GM10847 (cell line): ENCODE data around the gene NDE1.

ENCODE experiments used
- POLR2A ChIP-seq: IDR thresholded peaks from 2 replicates; pipeline ENCODE4 v1.6.1; 2011; ENCODE audit not compliant: insufficient read length; ENCODE audit errors: extremely low read depth

NDE1 gene

GRCh38 chr16:15643048-15643945 lies 6.7 kb upstream of the NDE1 start, which contains the start of gene MARF1:
TSS of gene MARF1 (minus strand) at chr16:15643154. CDS start at chr16:15639233, 3,921 bp downstream.
- TF ChIP-seq POLR2A: peak; percentile 63

- no peak for TF ChIP-seq POLR2A
These were observed 6.1 kb upstream of the NDE1 start for GRCh38 chr16:15643946-15644250.

- TF ChIP-seq POLR2A: no peak
These were observed 5.6 kb upstream of the NDE1 start for GRCh38 chr16:15644267-15644961.

GRCh38 chr16:15647294-15648014 lies 2.6 kb upstream of the NDE1 start:
- no peak for TF ChIP-seq POLR2A

GRCh38 chr16:15648135-15648730 lies 1.8 kb upstream of the NDE1 start:
- TF ChIP-seq POLR2A: no peak

GRCh38 chr16:15649727-15650018 lies 372 bp upstream of the NDE1 start:
- TF ChIP-seq POLR2A: no peak

GRCh38 chr16:15650698-15651171 lies 690 bp downstream of the NDE1 start:
- no peak for TF ChIP-seq POLR2A

- no peak for TF ChIP-seq POLR2A
These were observed 2.4 kb downstream of the NDE1 start for GRCh38 chr16:15652293-15653001.

- no peak for TF ChIP-seq POLR2A
These were observed 3.2 kb downstream of the NDE1 start for GRCh38 chr16:15653227-15653626.

- no peak for TF ChIP-seq POLR2A
These were observed 4.5 kb downstream of the NDE1 start for GRCh38 chr16:15654591-15654990.

- no peak for TF ChIP-seq POLR2A
These were observed 8.1 kb downstream of the NDE1 start for GRCh38 chr16:15658149-15658548.

- no peak for TF ChIP-seq POLR2A
These were observed 8.5 kb downstream of the NDE1 start for GRCh38 chr16:15658556-15658955.

GRCh38 chr16:15660203-15660601 lies 10.2 kb downstream of the NDE1 start:
- TF ChIP-seq POLR2A: no peak

GRCh38 chr16:15665107-15665506 lies 15.1 kb downstream of the NDE1 start:
- no peak for TF ChIP-seq POLR2A
